ENCODE measurements around the gene ENTHD1.

- TF ChIP-seq GATA2 (IDR thresholded peaks at IDR 0.05; ENCODE audit: low read depth, low read length) (no peak), GATA3 (IDR thresholded peaks at IDR 0.05; ENCODE audit: low read depth, low read length) (no peak)
Measured at GRCh38 chr22:39707351-39707750, 186.2 kb downstream of the ENTHD1 start.
